Activated CD4-positive, alpha-beta T cell treated with anti-CD3 and anti-CD28 coated beads for 36 hours (primary cell): ENCODE results near the gene EPB41L5. TPM values are rescaled to one million over a fixed set of nuclear protein-coding genes. Genes with fewer than 3 reads are reported as not detected.
"Not testable (repeated sequence)": the region's sequence is repeated elsewhere in the genome, so short reads cannot be mapped to it uniquely, and the experiment has no call there.

Experiments
- ATAC-seq: fragments of 200-7000 bp; cut with Tn5 transposase; one replicate; pipeline ENCODE4 v1.10.0; 2021; ENCODE audit warnings: mild to moderate bottlenecking, moderate library complexity
- CTCF ChIA-PET: fragments of 350-600 bp; sonication (Branson Sonifier 250); formaldehyde crosslinking; loops from one replicate; lab custom pipeline; 2021; ENCODE audit warnings: antibody characterized with exemption; lab: Charles Lee
- POLR2A ChIA-PET: fragments of 350-600 bp; sonication (Branson Sonifier 250); formaldehyde crosslinking; loops from one replicate; lab custom pipeline; 2021; ENCODE audit warnings: antibody characterized with exemption, inconsistent platforms; lab: Charles Lee
- DNase-seq: peaks from one replicate; pipeline ENCODE4 v3.0.0-alpha.2; 2020
- H3K27ac Mint-ChIP-seq: one replicate; pipeline ENCODE4 v1.8.0; 2021; ENCODE audit warnings: mixed read lengths
- H3K27me3 Mint-ChIP-seq: one replicate; pipeline ENCODE4 v1.8.0; 2021; ENCODE audit warnings: mixed read lengths
- H3K36me3 Mint-ChIP-seq: one replicate; pipeline ENCODE4 v1.8.0; 2021; ENCODE audit warnings: low read depth, mixed read lengths
- H3K4me1 Mint-ChIP-seq: one replicate; pipeline ENCODE4 v1.8.0; 2021; ENCODE audit warnings: mixed read lengths
- H3K4me3 Mint-ChIP-seq: one replicate; pipeline ENCODE4 v1.8.0; 2021; ENCODE audit warnings: mild to moderate bottlenecking, moderate library complexity, mixed read lengths
- H3K9me3 Mint-ChIP-seq: one replicate; pipeline ENCODE4 v1.8.0; 2021; ENCODE audit warnings: low read depth, mixed read lengths
- intact Hi-C, 2 experiments: fragments of 100-400 bp; cut with DNase I in 1 of 2; cut with micrococcal nuclease in 1 of 2; formaldehyde crosslinking; loops; one replicate each; pipeline versions ENCODE4 v1.14.2 to v1.15.1; 2022 to 2024; cut with DNase I, micrococcal nuclease
- total RNA-seq, 2 experiments: library from RNA; stranded (reverse); gene quantifications; one replicate each; pipeline ENCODE4 v1.2.3, GENCODE V29; 2021

Gene EPB41L5
- total RNA-seq, 2 experiments from 2014 or later: 2.2 to 2.4 TPM

DNA sequence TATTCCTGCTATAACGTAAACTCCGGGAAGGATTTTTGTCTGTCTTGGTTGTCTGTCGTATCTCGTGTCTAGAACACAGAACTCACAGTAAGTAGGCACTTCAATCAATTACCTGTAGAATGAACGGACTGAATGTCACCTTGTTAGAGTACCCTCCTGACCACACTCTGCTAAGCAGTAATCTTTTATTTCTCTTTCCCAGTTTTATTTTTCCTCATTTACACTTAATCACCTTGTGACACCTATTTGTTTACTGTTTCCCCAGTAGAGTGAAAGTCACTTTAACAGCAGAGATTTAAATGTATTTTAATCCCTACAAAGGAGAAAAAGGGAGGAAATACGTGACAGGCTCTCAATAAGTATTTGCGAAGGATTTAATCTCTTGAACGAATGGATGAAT, 514 bp upstream of the EPB41L5 start:
- no peaks in the 10 kb centered on the region for H3K36me3 Mint-ChIP-seq
- intact Hi-C loops: loop anchor here (1.0 to 10.0 kb wide), 8 partner anchors 95 to 662 kb away; partner anchors contain the start of genes C2orf76 (in 1 of the 2), DBI (in 1 of the 2), PTPN4 (in 1 of the 2) and TMEM185B (in 1 of the 2)
- H3K9me3 Mint-ChIP-seq: no peaks in the 10 kb centered on the region
- POLR2A ChIA-PET: interaction anchor here (0.6 to 1.0 kb wide), 3 partner anchors 8 to 301 kb away, joined by 3 read pairs; partner anchors contain the start of gene PTPN4
- CTCF ChIA-PET: interaction anchor here (1.5 to 2.2 kb wide), 2 partner anchors 163 to 164 kb away, joined by 4 to 11 read pairs; no protein-coding TSS in a partner anchor
- ATAC-seq (no peak), DNase-seq (no peak)
- H3K27ac Mint-ChIP-seq: peak overlapping the region; percentile 66
- no peaks in the 10 kb centered on the region for H3K27me3 Mint-ChIP-seq
- peaks cover 19% of the 10 kb centered on the region for H3K4me1 Mint-ChIP-seq
- H3K4me3 Mint-ChIP-seq: peak overlapping the region; percentile 71

- POLR2A ChIA-PET: interaction anchor here (1.0 kb wide), 1 partner anchor 10 kb away, joined by 3 read pairs; no protein-coding TSS in a partner anchor
- H3K27me3 Mint-ChIP-seq: no peaks in the 10 kb centered on the region
- ATAC-seq: no peak
- DNase-seq: peak; percentile 25
- no peaks in the 10 kb centered on the region for H3K36me3 Mint-ChIP-seq
- CTCF ChIA-PET: interaction anchor here (0.6 to 2.2 kb wide), 4 partner anchors 8 to 186 kb away, joined by 3 to 11 read pairs (median 4); no protein-coding TSS in a partner anchor
- intact Hi-C loops: loop anchor here (1.0 to 10.0 kb wide), 11 partner anchors 94 to 661 kb away; partner anchors contain the start of genes PTPN4 (in 2 of the 2), C2orf76 (in 1 of the 2), DBI (in 1 of the 2) and RALB (in 1 of the 2)
- H3K27ac Mint-ChIP-seq: no peak overlapping the region
- peaks cover 19% of the 10 kb centered on the region for H3K4me1 Mint-ChIP-seq
- peak overlapping the region; percentile 73 for H3K4me3 Mint-ChIP-seq
- no peaks in the 10 kb centered on the region for H3K9me3 Mint-ChIP-seq
Observed at GRCh38 chr2:120013597-120014223, 833 bp downstream of the EPB41L5 start.

DNA sequence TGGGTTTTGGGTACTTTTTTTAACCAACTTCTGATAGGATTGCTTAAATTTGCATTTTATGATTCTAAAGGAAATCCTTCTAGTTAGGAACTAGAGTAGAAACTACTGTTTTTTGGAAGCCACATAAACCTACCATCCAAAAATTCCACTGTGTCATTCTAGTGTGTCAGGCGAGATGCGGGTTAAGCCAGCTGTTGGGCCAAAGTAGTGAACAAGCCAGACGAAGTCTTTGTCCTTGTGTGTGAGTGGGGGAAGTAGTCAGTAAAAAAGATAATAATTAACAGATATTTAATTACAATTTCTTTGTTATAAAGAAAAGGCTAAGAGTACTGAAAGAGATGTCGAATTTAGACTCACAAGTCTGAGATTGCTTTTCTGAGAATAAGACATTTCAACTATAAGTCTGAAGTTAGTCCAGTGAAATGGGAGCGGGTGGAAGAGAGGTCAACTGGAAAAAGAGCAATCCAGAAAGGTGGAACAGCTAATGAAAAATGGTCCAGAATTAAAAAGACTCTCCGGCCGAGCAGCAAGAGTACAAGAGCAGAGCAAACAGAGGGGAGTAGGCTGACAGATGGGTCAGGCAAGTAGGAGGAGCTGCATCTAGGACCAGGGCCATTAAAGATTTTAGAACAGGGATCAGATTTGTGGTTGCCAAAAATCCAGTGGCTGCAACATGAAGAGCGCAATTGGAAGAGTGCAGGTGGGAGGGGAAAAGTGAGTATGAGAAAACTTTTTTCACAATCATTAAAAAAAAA, 1.5 kb downstream of the EPB41L5 start:
- Mint-ChIP-seq H3K27ac (no peak overlapping the region), H3K9me3 (no peaks in the 10 kb centered on the region), H3K4me3 (peak overlapping the region; percentile 73), H3K4me1 (peaks cover 19% of the 10 kb centered on the region), H3K36me3 (no peaks in the 10 kb centered on the region), H3K27me3 (no peaks in the 10 kb centered on the region)
- ATAC-seq: no peak
- DNase-seq: no peak
- POLR2A ChIA-PET: no interaction called here
- CTCF ChIA-PET: interaction anchor here (0.6 to 2.2 kb wide), 2 partner anchors 161 to 185 kb away, joined by 3 to 11 read pairs; no protein-coding TSS in a partner anchor
- intact Hi-C loops: loop anchor here (5.0 to 10.0 kb wide), 6 partner anchors 93 to 660 kb away; partner anchors contain the start of genes C2orf76 (in 1 of the 2), DBI (in 1 of the 2) and PTPN4 (in 1 of the 2)

DNA sequence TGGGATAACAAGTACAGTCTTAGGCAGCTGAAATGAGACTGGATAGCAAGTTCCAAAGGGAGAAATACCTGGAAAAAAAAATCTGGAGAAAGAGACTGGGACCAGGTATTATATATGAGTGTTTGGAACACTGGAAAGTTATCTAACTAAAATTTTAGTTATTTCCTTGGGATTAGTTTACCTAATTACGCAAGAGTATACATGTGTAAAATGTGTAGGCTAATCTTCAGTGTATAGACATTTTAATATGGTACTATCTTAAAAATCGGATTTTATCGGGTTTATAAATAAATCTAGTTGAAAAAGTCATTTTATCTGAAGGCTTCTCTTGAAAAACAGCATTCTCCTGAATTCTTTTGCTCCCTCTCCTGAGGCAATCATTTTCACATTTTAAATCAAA, 3.9 kb downstream of the EPB41L5 start:
- no peaks in the 10 kb centered on the region for H3K27me3 Mint-ChIP-seq
- no peak overlapping the region for H3K4me3 Mint-ChIP-seq
- no peaks in the 10 kb centered on the region for H3K9me3 Mint-ChIP-seq
- CTCF ChIA-PET: no interaction called here
- intact Hi-C loops: loop anchor here in 1 of 2 experiments (10.0 kb wide), 2 partner anchors 312 to 658 kb away; no protein-coding TSS in a partner anchor
- no peaks in the 10 kb centered on the region for H3K36me3 Mint-ChIP-seq
- no peak overlapping the region for H3K27ac Mint-ChIP-seq
- POLR2A ChIA-PET: no interaction called here
- ATAC-seq (no peak), DNase-seq (no peak)
- peaks cover 17% of the 10 kb centered on the region for H3K4me1 Mint-ChIP-seq

DNA sequence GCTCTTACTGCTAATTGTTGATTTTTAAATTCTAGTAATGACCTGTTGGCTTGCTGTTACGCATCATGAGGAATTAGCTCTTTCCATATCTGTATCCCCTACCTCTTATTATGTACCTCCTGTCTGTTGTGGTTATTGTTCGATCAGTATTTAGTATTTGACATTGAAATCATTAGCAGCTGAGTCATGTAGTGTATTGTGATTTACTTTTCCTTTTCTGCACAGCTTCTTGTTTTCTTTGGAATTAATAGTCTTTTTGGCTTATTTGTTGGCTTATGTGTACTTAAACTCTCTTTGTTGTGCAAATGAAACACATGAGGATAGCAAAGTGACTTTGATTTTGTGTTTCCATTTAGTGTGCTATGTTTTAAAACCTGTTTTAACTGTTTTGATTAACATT, 4.3 kb downstream of the EPB41L5 start:
- Mint-ChIP-seq H3K4me3 (no peak overlapping the region), H3K4me1 (peaks cover 14% of the 10 kb centered on the region), H3K36me3 (peaks cover under 1% of the 10 kb centered on the region), H3K9me3 (no peaks in the 10 kb centered on the region), H3K27me3 (no peaks in the 10 kb centered on the region), H3K27ac (no peak overlapping the region)
- ATAC-seq (no peak), DNase-seq (no peak)
- intact Hi-C loops: loop anchor here in 1 of 2 experiments (10.0 kb wide), 2 partner anchors 312 to 658 kb away; no protein-coding TSS in a partner anchor
- POLR2A ChIA-PET: interaction anchor here (0.6 kb wide), 1 partner anchor 338 kb away, joined by 6 read pairs; the partner anchor contains the start of gene TMEM177
- CTCF ChIA-PET: interaction anchor here (1.1 to 3.0 kb wide), 2 partner anchors 14 to 157 kb away, joined by 4 to 7 read pairs; no protein-coding TSS in a partner anchor

- no peak for ATAC-seq
- H3K27ac Mint-ChIP-seq: no peak overlapping the region
Observed at GRCh38 chr2:120018549-120018948, 5.7 kb downstream of the EPB41L5 start.

DNA sequence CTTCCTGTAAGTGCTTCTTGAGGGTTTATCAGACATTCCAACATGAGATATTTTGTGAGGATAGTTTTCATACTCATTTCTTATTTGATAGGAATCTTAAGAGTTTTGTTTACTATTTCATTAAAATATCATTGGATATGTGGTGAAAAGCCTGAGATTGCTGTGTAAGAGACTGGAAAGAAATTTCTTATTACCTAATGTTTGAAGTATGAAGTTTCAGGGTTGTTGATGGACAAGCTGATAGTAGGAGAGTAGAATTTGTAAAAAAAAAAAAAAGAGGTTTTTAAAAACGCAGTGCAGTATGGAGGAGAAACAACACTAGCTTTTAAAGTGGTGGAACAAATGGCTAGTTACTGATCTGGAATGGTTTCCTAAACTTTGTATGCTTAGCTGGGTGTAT, 7.7 kb downstream of the EPB41L5 start:
- Mint-ChIP-seq H3K4me3 (no peak overlapping the region), H3K4me1 (no peaks in the 10 kb centered on the region), H3K36me3 (peaks cover 20% of the 10 kb centered on the region), H3K27ac (no peak overlapping the region), H3K9me3 (peaks cover 12% of the 10 kb centered on the region), H3K27me3 (no peaks in the 10 kb centered on the region)
- intact Hi-C loops: no loop called here
- CTCF ChIA-PET: interaction anchor here (0.6 to 3.0 kb wide), 4 partner anchors 154 to 243 kb away, joined by 4 to 7 read pairs (median 4); no protein-coding TSS in a partner anchor
- DNase-seq: no peak
- ATAC-seq: no peak
- POLR2A ChIA-PET: no interaction called here

More at GRCh38 chr2:120018549-120018948, 5.7 kb downstream of the EPB41L5 start:
- DNase-seq: no peak
- H3K4me1 Mint-ChIP-seq: peaks cover 8% of the 10 kb centered on the region
- CTCF ChIA-PET: interaction anchor here (1.1 to 3.0 kb wide), 2 partner anchors 13 to 156 kb away, joined by 4 to 7 read pairs; no protein-coding TSS in a partner anchor
- intact Hi-C loops: loop anchor here in 1 of 2 experiments (10.0 kb wide), 2 partner anchors 314 to 656 kb away; no protein-coding TSS in a partner anchor
- no peaks in the 10 kb centered on the region for H3K27me3 Mint-ChIP-seq
- H3K9me3 Mint-ChIP-seq: no peaks in the 10 kb centered on the region
- peaks cover 8% of the 10 kb centered on the region for H3K36me3 Mint-ChIP-seq
- no peak overlapping the region for H3K4me3 Mint-ChIP-seq
- POLR2A ChIA-PET: no interaction called here

GRCh38 chr2:120022505-120022904, 9.6 kb downstream of the EPB41L5 start:
- intact Hi-C loops, POLR2A ChIA-PET: not testable (repeated sequence)

GRCh38 chr2:120026890-120027289, 14.0 kb downstream of the EPB41L5 start:
- Mint-ChIP-seq H3K9me3 (peaks cover 16% of the 10 kb centered on the region), H3K4me1 (peaks cover 3% of the 10 kb centered on the region), H3K27me3 (no peaks in the 10 kb centered on the region), H3K27ac (no peak overlapping the region), H3K36me3 (peaks cover 30% of the 10 kb centered on the region), H3K4me3 (no peak overlapping the region)
- DNase-seq (no peak), ATAC-seq (no peak)
- ChIA-PET CTCF (no interaction called here), POLR2A (no interaction called here)
- intact Hi-C loops: no loop called here

More at GRCh38 chr2:120022505-120022904, 9.6 kb downstream of the EPB41L5 start:
- not testable (repeated sequence) for DNase-seq, H3K27ac Mint-ChIP-seq, H3K27me3 Mint-ChIP-seq, ATAC-seq, H3K4me1 Mint-ChIP-seq, H3K4me3 Mint-ChIP-seq
- Mint-ChIP-seq H3K9me3 (peaks cover 16% of the 10 kb centered on the region), H3K36me3 (peaks cover 27% of the 10 kb centered on the region)
- CTCF ChIA-PET: interaction anchor here (0.8 to 1.0 kb wide), 2 partner anchors 9 to 271 kb away, joined by 3 to 4 read pairs; partner anchors contain the start of gene EPB41L5

GRCh38 chr2:120028795-120029194, 15.9 kb downstream of the EPB41L5 start:
- no peak for ATAC-seq
- peaks cover 3% of the 10 kb centered on the region for H3K4me1 Mint-ChIP-seq
- CTCF ChIA-PET: no interaction called here
- no peak overlapping the region for H3K27ac Mint-ChIP-seq
- POLR2A ChIA-PET: no interaction called here
- H3K36me3 Mint-ChIP-seq: peaks cover 20% of the 10 kb centered on the region
- DNase-seq: no peak
- peaks cover 14% of the 10 kb centered on the region for H3K9me3 Mint-ChIP-seq
- no peaks in the 10 kb centered on the region for H3K27me3 Mint-ChIP-seq
- H3K4me3 Mint-ChIP-seq: no peak overlapping the region
- intact Hi-C loops: no loop called here
